PC-9 (cell line): ENCODE data around the gene TF.

Experiments used
- EZH2 ChIP-seq: fragments of 200-600 bp; sonication (generic); IDR thresholded peaks from 2 replicates; pipeline ENCODE4 v1.8.0; 2017; ENCODE audit warnings: antibody characterized with exemption, low read depth
- TF ChIP-seq, protein P1 (sequence below): fragments of 200-600 bp; sonication (generic); conservative IDR thresholded peaks from 2 replicates; pipeline ENCODE4 v1.6.1; 2017; ENCODE audit warnings: mixed run types, antibody characterized with exemption, mild to moderate bottlenecking, moderate library complexity

- TF ChIP-seq, protein P1, sequence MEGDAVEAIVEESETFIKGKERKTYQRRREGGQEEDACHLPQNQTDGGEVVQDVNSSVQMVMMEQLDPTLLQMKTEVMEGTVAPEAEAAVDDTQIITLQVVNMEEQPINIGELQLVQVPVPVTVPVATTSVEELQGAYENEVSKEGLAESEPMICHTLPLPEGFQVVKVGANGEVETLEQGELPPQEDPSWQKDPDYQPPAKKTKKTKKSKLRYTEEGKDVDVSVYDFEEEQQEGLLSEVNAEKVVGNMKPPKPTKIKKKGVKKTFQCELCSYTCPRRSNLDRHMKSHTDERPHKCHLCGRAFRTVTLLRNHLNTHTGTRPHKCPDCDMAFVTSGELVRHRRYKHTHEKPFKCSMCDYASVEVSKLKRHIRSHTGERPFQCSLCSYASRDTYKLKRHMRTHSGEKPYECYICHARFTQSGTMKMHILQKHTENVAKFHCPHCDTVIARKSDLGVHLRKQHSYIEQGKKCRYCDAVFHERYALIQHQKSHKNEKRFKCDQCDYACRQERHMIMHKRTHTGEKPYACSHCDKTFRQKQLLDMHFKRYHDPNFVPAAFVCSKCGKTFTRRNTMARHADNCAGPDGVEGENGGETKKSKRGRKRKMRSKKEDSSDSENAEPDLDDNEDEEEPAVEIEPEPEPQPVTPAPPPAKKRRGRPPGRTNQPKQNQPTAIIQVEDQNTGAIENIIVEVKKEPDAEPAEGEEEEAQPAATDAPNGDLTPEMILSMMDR: no peak
- no peak for TF ChIP-seq EZH2
These were observed 80.9 kb downstream of the TF start for GRCh38 chr3:133827136-133827535.
